ENCODE results near the gene MDFIC.

Gene MDFIC

DNA sequence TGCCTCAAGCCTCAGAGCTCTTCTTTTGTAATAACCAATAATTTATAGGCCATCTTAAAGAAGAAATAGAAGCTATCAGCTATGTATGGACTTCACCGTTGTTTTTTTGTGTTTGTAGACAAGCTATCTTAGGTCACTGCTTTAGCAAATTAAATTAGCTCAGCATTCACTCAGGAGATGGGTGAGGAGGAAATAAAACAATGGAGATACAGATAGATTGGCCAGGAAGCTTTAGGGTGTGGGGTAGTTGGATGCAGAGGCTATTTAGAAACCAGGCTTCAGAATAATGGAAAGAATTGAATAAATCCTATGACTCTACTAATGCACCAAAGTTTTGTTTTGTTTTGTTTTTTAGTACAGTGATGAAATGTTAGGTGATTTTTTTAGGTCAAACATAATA is 66.1 kb downstream of the MDFIC start:
- H3K9me3 Mint-ChIP-seq, result peaks cover 0 to 4% of the 10 kb centered on the region in 2 donors
- DNase-seq (no peak), ATAC-seq (no peak)
- H3K4me3 Mint-ChIP-seq, result no peak overlapping the region
- H3K27me3 Mint-ChIP-seq, result no peaks in the 10 kb centered on the region
- H3K4me1 Mint-ChIP-seq, result peaks cover 2% of the 10 kb centered on the region
- no peak overlapping the region for H3K27ac Mint-ChIP-seq

- Mint-ChIP-seq H3K27me3 (no peaks in the 10 kb centered on the region), H3K9me3 (peaks cover 0 to 4% of the 10 kb centered on the region in 2 donors), H3K4me3 (no peak overlapping the region), H3K27ac (no peak overlapping the region), H3K4me1 (peaks cover 10% of the 10 kb centered on the region)
- DNase-seq (no peak), ATAC-seq (no peak)
These were observed 67.0 kb downstream of the MDFIC start for GRCh38 chr7:114988755-114989375.

DNA sequence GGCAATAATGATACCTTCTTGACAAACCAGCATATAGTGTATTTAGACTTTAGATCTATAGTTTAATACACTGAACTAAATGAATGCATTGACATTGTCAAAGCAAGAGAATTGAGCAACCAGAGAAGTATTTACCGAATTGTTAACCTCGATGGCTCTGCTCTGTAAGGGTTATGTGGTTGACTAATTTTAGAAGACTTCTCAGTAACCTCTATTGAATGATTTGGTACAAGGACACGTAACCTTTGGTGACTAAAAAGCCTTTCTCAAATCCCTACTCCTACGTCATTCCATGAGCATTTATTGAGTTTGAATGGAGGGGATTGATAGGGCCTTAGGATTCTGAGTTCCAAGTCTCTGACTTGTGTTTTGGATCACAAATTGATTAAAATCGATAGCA is 67.6 kb downstream of the MDFIC start:
- DNase-seq (no peak), ATAC-seq (no peak)
- Mint-ChIP-seq H3K9me3 (peaks cover 0 to 4% of the 10 kb centered on the region in 2 donors), H3K4me1 (peaks cover 14% of the 10 kb centered on the region), H3K4me3 (no peak overlapping the region), H3K27me3 (no peaks in the 10 kb centered on the region), H3K27ac (no peak overlapping the region)

- no peak for DNase-seq
- Mint-ChIP-seq H3K27ac (no peak overlapping the region), H3K4me3 (peak overlapping the region; percentile 13 to 56), H3K27me3 (no peaks in the 10 kb centered on the region), H3K9me3 (peaks cover 0 to 7% of the 10 kb centered on the region in 2 donors), H3K4me1 (peaks cover 57% of the 10 kb centered on the region)
- ATAC-seq, result no peak
These were observed 75.9 kb downstream of the MDFIC start for GRCh38 chr7:114997487-114998404.

GRCh38 chr7:115004121-115004520 is 82.2 kb downstream of the MDFIC start:
- Mint-ChIP-seq H3K27ac (no peak overlapping the region), H3K4me1 (peaks cover 56% of the 10 kb centered on the region)
- no peak for ATAC-seq

DNA sequence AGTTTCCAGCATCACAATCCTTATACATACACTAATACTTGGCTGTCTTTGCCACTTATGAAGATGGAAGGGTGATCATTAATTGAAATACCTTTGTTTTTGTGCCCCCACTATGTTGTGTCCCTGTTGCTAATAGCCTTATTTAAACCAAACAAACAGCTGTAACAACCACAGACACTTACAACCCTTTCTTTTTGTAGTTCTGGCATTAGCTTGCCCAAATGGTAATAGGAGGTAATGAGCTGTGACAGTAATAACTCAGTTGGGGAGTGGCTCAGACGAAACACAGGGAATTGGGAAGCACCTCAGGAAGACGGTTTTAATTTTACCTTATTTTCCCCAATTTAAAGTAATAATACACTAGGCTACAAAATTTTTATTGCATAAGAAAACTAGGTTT is 83.4 kb downstream of the MDFIC start:
- no peaks in the 10 kb centered on the region for H3K27me3 Mint-ChIP-seq
- H3K27ac Mint-ChIP-seq, result no peak overlapping the region
- DNase-seq (no peak), ATAC-seq (no peak)
- H3K4me3 Mint-ChIP-seq, result no peak overlapping the region
- no peaks in the 10 kb centered on the region for H3K9me3 Mint-ChIP-seq
- peaks cover 66% of the 10 kb centered on the region for H3K4me1 Mint-ChIP-seq

More at GRCh38 chr7:115004121-115004520, 82.2 kb downstream of the MDFIC start:
- Mint-ChIP-seq H3K4me3 (no peak overlapping the region), H3K9me3 (no peaks in the 10 kb centered on the region), H3K27me3 (no peaks in the 10 kb centered on the region)
- no peak for DNase-seq

GRCh38 chr7:115005953-115006352 is 84.1 kb downstream of the MDFIC start:
- Mint-ChIP-seq H3K4me1 (peaks cover 69% of the 10 kb centered on the region), H3K27me3 (no peaks in the 10 kb centered on the region), H3K4me3 (no peak overlapping the region)

DNA sequence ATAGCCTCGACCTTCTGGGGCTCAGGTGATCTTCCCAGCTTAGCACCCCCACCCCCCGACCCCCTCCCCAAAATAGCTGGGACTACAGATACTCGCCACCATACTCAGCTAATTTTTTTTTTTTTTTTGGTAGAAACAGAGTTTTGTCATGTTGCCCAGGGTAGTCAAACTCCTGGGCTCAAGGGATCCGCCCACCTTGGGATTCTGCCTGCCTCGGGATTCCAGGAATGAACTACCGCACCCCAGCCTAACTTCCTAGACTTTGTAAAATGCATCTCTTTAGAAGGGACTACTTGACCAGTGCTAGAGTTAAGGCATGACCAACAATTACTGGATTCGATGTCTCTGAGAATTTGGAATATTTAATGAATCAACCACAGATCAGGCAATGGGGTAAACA is 85.9 kb downstream of the MDFIC start:
- H3K4me3 Mint-ChIP-seq, result peak overlapping the region; percentile 62 to 68
- peaks cover 61% of the 10 kb centered on the region for H3K4me1 Mint-ChIP-seq
- H3K27me3 Mint-ChIP-seq, result no peaks in the 10 kb centered on the region
- peak overlapping the region; percentile 70 to 72 for H3K27ac Mint-ChIP-seq
- peaks cover 0 to 8% of the 10 kb centered on the region in 2 donors for H3K9me3 Mint-ChIP-seq
- ATAC-seq (no peak), DNase-seq (no peak)

More at GRCh38 chr7:115005953-115006352, 84.1 kb downstream of the MDFIC start:
- no peak overlapping the region for H3K27ac Mint-ChIP-seq
- no peak for ATAC-seq
- no peak for DNase-seq
- no peaks in the 10 kb centered on the region for H3K9me3 Mint-ChIP-seq

GRCh38 chr7:115008465-115009114 is 86.7 kb downstream of the MDFIC start:
- Mint-ChIP-seq H3K4me1 (peaks cover 53% of the 10 kb centered on the region), H3K27me3 (no peaks in the 10 kb centered on the region), H3K9me3 (peaks cover 0 to 8% of the 10 kb centered on the region in 2 donors), H3K27ac (peak overlapping the region; percentile 76 to 90), H3K4me3 (peak overlapping the region; percentile 62 to 68)
- DNase-seq (no peak), ATAC-seq (peak; percentile 67)

DNA sequence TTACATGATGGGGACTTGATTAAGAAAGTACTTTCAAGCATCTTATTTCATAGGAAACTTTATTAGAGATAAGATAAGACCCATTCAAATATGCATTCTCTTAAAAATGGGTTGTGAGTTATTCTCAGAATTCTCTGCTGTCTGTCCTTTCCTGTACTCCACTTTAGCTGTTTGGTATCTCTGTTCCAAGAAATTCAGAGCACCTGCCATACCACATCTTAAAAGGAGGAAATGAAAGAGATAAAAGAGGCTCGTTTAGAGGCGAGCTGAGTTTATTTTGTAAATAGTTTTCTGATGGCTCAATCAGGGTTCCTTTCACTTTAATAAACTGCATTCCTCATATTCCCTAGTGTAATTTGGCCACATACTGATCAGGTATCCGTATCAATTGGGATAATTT is 87.2 kb downstream of the MDFIC start:
- ATAC-seq, result peak; percentile 59
- peaks cover 0 to 8% of the 10 kb centered on the region in 2 donors for H3K9me3 Mint-ChIP-seq
- H3K4me1 Mint-ChIP-seq, result peaks cover 53% of the 10 kb centered on the region
- no peaks in the 10 kb centered on the region for H3K27me3 Mint-ChIP-seq
- H3K27ac Mint-ChIP-seq, result peak overlapping the region; percentile 76 to 90
- DNase-seq, result no peak
- peak overlapping the region; percentile 62 to 68 for H3K4me3 Mint-ChIP-seq

GRCh38 chr7:115009736-115010440 is 88.0 kb downstream of the MDFIC start:
- no peak for DNase-seq
- peak overlapping the region in 1 of 2 donors; percentile 90 for H3K27ac Mint-ChIP-seq
- H3K4me1 Mint-ChIP-seq, result peaks cover 53% of the 10 kb centered on the region
- H3K9me3 Mint-ChIP-seq, result peaks cover 0 to 8% of the 10 kb centered on the region in 2 donors
- peak overlapping the region; percentile 62 to 68 for H3K4me3 Mint-ChIP-seq
- H3K27me3 Mint-ChIP-seq, result no peaks in the 10 kb centered on the region
- peak; percentile 56 for ATAC-seq

DNA sequence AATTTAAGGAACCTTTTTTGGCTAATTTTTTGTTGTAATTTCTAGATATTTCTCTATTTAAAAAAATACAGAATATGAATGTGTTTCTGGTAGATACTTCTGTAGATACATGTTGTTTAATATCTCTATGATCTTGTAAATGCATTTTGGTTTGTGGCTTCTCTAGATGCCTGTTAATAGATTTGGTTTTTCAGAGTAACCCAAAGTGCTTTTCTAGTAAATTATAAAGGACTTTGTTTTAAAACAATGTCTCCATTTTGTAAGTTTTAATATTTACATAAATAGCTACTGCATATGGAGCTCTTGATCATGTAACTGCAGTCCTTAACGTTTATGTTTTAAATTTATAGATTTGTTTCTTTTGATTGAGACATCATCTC is 88.5 kb downstream of the MDFIC start:
- peaks cover 0 to 8% of the 10 kb centered on the region in 2 donors for H3K9me3 Mint-ChIP-seq
- ATAC-seq (no peak), DNase-seq (no peak)
- no peak overlapping the region for H3K4me3 Mint-ChIP-seq
- peaks cover 50% of the 10 kb centered on the region for H3K4me1 Mint-ChIP-seq
- no peaks in the 10 kb centered on the region for H3K27me3 Mint-ChIP-seq
- H3K27ac Mint-ChIP-seq, result no peak overlapping the region

GRCh38 chr7:115013886-115014285 is 92.0 kb downstream of the MDFIC start:
- no peak overlapping the region for H3K4me3 Mint-ChIP-seq
- no peak overlapping the region for H3K27ac Mint-ChIP-seq
- no peak for DNase-seq
- peaks cover 21% of the 10 kb centered on the region for H3K4me1 Mint-ChIP-seq
- H3K9me3 Mint-ChIP-seq, result peaks cover 0 to 8% of the 10 kb centered on the region in 2 donors
- no peaks in the 10 kb centered on the region for H3K27me3 Mint-ChIP-seq
- ATAC-seq, result no peak

DNA sequence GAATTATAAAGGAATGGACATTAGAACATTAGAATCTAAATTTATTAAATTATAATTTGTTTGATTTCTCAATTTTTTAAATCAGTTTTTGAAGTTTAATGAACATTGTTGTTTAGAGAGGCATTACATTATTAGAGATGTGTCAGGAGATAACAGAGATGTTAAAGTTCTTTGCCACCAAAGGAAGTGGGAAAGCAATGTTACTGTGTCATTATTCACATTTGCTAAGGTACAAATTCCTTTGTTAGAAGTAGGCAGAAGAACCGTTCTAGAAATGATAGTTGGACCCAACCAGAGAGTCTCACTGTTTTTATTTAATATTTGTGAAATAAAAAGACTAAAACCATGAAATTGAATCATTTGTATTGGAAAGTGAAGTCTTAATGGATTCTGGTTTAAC is 92.9 kb downstream of the MDFIC start:
- Mint-ChIP-seq H3K27me3 (no peaks in the 10 kb centered on the region), H3K4me3 (no peak overlapping the region), H3K27ac (no peak overlapping the region), H3K4me1 (peaks cover 12% of the 10 kb centered on the region), H3K9me3 (peaks cover 0 to 8% of the 10 kb centered on the region in 2 donors)
- DNase-seq (no peak), ATAC-seq (no peak)

DNA sequence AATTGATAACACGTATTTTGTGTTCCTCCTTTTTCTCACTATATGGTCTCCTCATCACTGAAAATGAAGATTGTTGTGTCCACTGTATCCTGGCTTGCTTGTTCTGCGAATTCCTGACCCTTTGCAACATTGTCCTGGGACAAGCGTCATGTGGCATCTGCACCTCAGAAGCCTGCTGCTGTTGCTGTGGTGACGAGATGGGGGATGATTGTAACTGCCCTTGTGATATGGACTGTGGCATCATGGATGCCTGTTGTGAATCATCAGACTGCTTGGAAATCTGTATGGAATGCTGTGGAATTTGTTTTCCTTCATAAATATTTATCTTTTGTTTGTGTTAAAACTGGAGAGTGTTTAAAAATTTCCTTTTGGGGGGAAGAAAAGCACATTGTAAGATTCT is 93.7 kb downstream of the MDFIC start:
- peaks cover 0 to 8% of the 10 kb centered on the region in 2 donors for H3K9me3 Mint-ChIP-seq
- H3K4me1 Mint-ChIP-seq, result peaks cover 5% of the 10 kb centered on the region
- no peak for ATAC-seq
- no peaks in the 10 kb centered on the region for H3K27me3 Mint-ChIP-seq
- DNase-seq, result no peak
- no peak overlapping the region for H3K4me3 Mint-ChIP-seq
- H3K27ac Mint-ChIP-seq, result peak overlapping the region in 1 of 2 donors; percentile 15

Measured in stimulated activated naive CD8-positive, alpha-beta T cell treated with anti-CD3 and anti-CD28 coated beads, Interleukin-15, amount 100 ng/mL, for 72 hours (primary cell).